Heart left ventricle (tissue), 13 donors: ENCODE data around the gene USH1C.

ENCODE experiments used
- POLR2A ChIP-seq, 2 donors: fragments of 450-650 bp; IDR thresholded peaks; one replicate each; pipeline ENCODE4 v1.6.1; 2017; ENCODE audit warnings: antibody characterized with exemption in 2 of 2, mild to moderate bottlenecking in 2 of 2, moderate library complexity in 2 of 2
- TF ChIP-seq, protein P1 (sequence below), 12 donors: fragments of 200-600 bp; sonication (generic) in 4 of 12; IDR thresholded peaks; one replicate each; pipeline versions ENCODE4 v1.5.0 to v1.8.0; 2018 to 2022; ENCODE audit warnings: antibody characterized with exemption in 12 of 12, mild to moderate bottlenecking in 5 of 12
- donor health status: ischemic (EF 13 %, LVEDD 7.1; RV severe dilation, severe dysfunction).
- donor health status: DM: no; HTN: yes; CAD: no.
- donor health status: DM: no; HTN: no; CAD: no.
- donor health status: ischemic (EF 25% LVEDD 6.9; RV normal size, moderate dysfunction).
- donor health status: ischemic (EF 25% LVEDD 5.7; RV mildly dilated, moderate dysfunction).
- donor health status: ischemic (EF 35%, LVEDD 5.7; RV mildly dilated, moderate dysfunction).
- donor health status: nonischemic (EF 11% LVEDD 7.7; RV severe dilation, severe dysfunction).
- donor health status: DM: yes; HTN: yes; CAD: no.
- donor health status: PGD.
- donor health status: ischemic (EF 29% LVEDD 5.4; RV normal size, mild dysfunction).
- donor health status: nonischemic (EF 23%, LVEDD 6.1; RV moderate dilation, normal function).

DNA sequence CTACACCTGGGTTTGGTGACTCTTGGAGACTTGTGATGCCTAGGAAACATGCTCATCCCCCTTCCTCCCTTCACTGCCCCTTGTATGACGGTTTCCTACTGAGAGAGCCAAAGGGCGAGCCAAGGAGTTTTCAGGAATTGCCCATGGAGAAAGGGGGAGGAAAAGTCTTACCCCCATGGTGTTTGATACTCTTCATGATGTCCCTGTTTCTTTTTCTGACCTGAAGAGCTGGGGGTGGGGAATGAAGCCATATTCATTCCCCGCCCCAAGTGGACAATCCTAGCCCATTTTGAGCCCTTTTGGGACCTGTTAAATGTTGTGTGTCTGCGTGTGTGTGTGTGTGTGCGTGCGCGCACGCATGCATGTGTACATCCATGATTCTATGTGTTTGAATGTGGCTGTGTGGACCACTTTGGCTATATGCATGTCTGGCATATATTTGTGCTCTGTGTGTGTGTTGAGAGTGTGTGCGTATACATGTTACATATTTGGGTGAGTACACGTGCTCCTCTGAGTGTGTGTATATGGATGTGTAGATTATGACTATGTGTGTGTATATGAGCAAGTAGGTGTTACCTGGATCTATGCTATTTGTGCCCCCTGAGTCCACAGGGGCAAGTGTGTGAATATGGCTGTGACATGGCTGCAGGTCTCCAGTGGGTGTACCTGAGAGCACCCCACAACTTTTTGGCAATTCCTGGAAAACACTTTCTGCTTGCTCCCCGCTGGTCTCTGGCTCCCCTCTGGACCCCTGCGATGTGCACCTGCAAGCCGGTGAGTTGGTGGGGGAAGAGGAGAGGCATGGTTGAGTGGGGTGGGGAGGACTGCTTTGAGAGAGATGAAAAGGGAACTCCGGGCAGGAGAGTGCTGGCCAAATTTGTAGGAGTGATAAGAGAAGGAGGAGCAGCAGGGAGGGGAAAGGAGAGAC is 27.5 kb upstream of the USH1C start:
- TF ChIP-seq, protein P1, sequence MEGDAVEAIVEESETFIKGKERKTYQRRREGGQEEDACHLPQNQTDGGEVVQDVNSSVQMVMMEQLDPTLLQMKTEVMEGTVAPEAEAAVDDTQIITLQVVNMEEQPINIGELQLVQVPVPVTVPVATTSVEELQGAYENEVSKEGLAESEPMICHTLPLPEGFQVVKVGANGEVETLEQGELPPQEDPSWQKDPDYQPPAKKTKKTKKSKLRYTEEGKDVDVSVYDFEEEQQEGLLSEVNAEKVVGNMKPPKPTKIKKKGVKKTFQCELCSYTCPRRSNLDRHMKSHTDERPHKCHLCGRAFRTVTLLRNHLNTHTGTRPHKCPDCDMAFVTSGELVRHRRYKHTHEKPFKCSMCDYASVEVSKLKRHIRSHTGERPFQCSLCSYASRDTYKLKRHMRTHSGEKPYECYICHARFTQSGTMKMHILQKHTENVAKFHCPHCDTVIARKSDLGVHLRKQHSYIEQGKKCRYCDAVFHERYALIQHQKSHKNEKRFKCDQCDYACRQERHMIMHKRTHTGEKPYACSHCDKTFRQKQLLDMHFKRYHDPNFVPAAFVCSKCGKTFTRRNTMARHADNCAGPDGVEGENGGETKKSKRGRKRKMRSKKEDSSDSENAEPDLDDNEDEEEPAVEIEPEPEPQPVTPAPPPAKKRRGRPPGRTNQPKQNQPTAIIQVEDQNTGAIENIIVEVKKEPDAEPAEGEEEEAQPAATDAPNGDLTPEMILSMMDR (IDR thresholded peaks at IDR 0.05) = no peak
- TF ChIP-seq POLR2A (IDR thresholded peaks at IDR 0.05) = no peak
